Lower leg skin (tissue), 3 donors: ENCODE results near the gene SLFN12.
A peak's percentile ranks its signal among the peaks of the same experiment; 100 is the strongest.

ENCODE experiments used
- CTCF ChIP-seq, 3 donors: fragments of 450-650 bp; IDR thresholded peaks; one replicate each; pipeline ENCODE4 v1.5.1; 2016; ENCODE audit warnings: antibody characterized with exemption in 3 of 3, mild to moderate bottlenecking in 3 of 3, moderate library complexity in 2 of 3
- POLR2A ChIP-seq, 2 donors: fragments of 450-650 bp; IDR thresholded peaks; one replicate each; pipeline ENCODE4 v1.6.1; 2016 to 2017; ENCODE audit warnings: antibody characterized with exemption in 2 of 2, mild to moderate bottlenecking in 1 of 2, moderate library complexity in 1 of 2

- TF ChIP-seq CTCF (IDR thresholded peaks at IDR 0.05) = no peak
- TF ChIP-seq POLR2A (IDR thresholded peaks at IDR 0.05) = peak in 1 of 2 donors; percentile 64
These were observed 58.7 kb downstream of the SLFN12 start, which contains the start of gene SLFN11 for GRCh38 chr17:35373534-35373983.
